HepG2 (cell line): ENCODE measurements around the gene PRDM11.

Experiments
- HDAC6 ChIP-seq: fragments of 200-600 bp; sonication (generic); IDR thresholded peaks from 2 replicates; pipeline ENCODE4 v1.7.0; 2017; ENCODE audit warnings: mild to moderate bottlenecking, antibody characterized with exemption, low read length, low read depth
- HNRNPH1 ChIP-seq: fragments of 200-400 bp; formaldehyde crosslinking; optimal IDR thresholded peaks from 2 replicates; pipeline ENCODE3; 2017; ENCODE audit warnings: mild to moderate bottlenecking, low read depth, low read length
- KLF13 ChIP-seq: sonication (generic); formaldehyde crosslinking; IDR thresholded peaks from 2 replicates; pipeline ENCODE4 v1.4.0; 2020; ENCODE audit warnings: mild to moderate bottlenecking, missing genetic modification reagents
- POLR2A ChIP-seq, 2 experiments: IDR thresholded peaks; 2 replicates each; pipeline ENCODE4 v1.6.1; 2011; ENCODE audit warnings: low read depth in 2 of 2, low read length in 2 of 2, mild to moderate bottlenecking in 1 of 2, moderate library complexity in 1 of 2; ENCODE audit not compliant: insufficient read depth in 1 of 2
- SAFB2 ChIP-seq: sonication (generic); formaldehyde crosslinking; IDR thresholded peaks from 2 replicates; pipeline ENCODE4 v1.5.1; 2020; ENCODE audit warnings: missing genetic modification reagents, low read depth, mild to moderate bottlenecking, borderline replicate concordance
- TF ChIP-seq, protein P1 (sequence below): sonication (generic); formaldehyde crosslinking; IDR thresholded peaks from 2 replicates; pipeline ENCODE4 v1.4.0; 2020; ENCODE audit warnings: missing genetic modification reagents
- TF ChIP-seq, protein P2 (sequence below), 2 experiments: IDR thresholded peaks; 2 replicates each; pipeline ENCODE4 v1.6.1; 2011 to 2012; ENCODE audit warnings: low read length in 2 of 2, borderline replicate concordance in 1 of 2, low read depth in 1 of 2, mild to moderate bottlenecking in 1 of 2, moderate library complexity in 1 of 2
- TF ChIP-seq, protein P3 (sequence below): sonication (generic); formaldehyde crosslinking; IDR thresholded peaks from 2 replicates; pipeline ENCODE4 v1.4.0; 2020; ENCODE audit warnings: mild to moderate bottlenecking, missing genetic modification reagents

DNA sequence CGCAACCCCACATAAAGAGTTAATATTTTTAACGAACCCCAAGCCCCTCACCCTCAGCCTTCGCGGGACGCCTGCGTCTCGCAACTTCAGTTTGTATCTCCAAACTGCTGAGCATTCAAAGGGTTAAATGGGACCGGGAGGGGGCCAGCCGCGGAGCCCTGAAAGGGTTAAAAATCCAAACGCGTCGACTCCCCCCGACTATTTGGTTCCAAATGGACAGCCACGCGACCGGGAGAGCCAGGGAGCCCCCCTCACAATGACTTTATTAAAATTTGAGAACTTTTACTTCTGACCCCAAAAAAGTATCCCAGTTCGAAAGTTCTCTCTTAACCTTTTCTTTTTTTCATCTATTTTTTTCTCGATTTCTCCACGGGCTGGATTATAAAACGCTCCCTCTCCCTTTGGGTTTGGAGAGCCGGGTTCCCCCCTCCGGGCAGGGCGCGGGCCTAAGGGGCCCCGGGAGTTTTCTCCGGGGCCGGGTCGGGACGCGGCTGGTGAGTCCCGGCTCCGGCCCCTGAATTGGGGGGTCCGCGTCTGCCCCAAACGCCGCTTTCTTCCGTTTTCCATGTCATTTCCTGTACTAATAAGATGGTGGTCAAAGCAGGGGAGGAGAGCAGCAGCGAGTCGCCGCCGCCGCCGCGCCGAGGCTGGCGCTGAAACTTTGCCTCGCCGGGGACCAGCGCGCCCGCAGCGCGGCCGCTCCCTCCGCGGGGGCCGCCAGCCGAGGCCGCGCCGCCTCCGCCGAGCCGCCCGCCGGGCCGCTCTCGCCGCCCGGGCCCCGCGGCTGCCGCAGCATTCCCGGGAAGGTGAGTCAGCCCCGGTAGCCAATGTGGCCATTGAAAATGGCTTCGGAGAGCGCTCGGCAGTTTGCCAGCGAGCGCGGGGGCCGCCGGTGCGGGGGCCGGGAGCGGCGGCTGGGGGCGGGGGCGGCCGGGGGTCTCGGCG, at the start of gene PRDM11:
- TF ChIP-seq, protein P1, sequence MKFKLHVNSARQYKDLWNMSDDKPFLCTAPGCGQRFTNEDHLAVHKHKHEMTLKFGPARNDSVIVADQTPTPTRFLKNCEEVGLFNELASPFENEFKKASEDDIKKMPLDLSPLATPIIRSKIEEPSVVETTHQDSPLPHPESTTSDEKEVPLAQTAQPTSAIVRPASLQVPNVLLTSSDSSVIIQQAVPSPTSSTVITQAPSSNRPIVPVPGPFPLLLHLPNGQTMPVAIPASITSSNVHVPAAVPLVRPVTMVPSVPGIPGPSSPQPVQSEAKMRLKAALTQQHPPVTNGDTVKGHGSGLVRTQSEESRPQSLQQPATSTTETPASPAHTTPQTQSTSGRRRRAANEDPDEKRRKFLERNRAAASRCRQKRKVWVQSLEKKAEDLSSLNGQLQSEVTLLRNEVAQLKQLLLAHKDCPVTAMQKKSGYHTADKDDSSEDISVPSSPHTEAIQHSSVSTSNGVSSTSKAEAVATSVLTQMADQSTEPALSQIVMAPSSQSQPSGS (CRISPR knock-in tag), result peak; percentile 10; the same call in 1 of the 2 replicates
- TF ChIP-seq HDAC6 (no peak), POLR2A (IDR thresholded peaks at IDR 0.05; ENCODE audit: insufficient read depth in 1 of 2, low read depth in 2 of 2, low read length in 2 of 2) (no peak; a peak in 1 of 4 replicates), KLF13 (CRISPR knock-in tag) (no peak), SAFB2 (CRISPR knock-in tag) (no peak), HNRNPH1 (no peak)
- TF ChIP-seq, protein P2, sequence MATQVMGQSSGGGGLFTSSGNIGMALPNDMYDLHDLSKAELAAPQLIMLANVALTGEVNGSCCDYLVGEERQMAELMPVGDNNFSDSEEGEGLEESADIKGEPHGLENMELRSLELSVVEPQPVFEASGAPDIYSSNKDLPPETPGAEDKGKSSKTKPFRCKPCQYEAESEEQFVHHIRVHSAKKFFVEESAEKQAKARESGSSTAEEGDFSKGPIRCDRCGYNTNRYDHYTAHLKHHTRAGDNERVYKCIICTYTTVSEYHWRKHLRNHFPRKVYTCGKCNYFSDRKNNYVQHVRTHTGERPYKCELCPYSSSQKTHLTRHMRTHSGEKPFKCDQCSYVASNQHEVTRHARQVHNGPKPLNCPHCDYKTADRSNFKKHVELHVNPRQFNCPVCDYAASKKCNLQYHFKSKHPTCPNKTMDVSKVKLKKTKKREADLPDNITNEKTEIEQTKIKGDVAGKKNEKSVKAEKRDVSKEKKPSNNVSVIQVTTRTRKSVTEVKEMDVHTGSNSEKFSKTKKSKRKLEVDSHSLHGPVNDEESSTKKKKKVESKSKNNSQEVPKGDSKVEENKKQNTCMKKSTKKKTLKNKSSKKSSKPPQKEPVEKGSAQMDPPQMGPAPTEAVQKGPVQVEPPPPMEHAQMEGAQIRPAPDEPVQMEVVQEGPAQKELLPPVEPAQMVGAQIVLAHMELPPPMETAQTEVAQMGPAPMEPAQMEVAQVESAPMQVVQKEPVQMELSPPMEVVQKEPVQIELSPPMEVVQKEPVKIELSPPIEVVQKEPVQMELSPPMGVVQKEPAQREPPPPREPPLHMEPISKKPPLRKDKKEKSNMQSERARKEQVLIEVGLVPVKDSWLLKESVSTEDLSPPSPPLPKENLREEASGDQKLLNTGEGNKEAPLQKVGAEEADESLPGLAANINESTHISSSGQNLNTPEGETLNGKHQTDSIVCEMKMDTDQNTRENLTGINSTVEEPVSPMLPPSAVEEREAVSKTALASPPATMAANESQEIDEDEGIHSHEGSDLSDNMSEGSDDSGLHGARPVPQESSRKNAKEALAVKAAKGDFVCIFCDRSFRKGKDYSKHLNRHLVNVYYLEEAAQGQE (IDR thresholded peaks at IDR 0.05; ENCODE audit: borderline replicate concordance in 1 of 2, low read depth in 1 of 2, low read length in 2 of 2), result no peak
- TF ChIP-seq, protein P3, sequence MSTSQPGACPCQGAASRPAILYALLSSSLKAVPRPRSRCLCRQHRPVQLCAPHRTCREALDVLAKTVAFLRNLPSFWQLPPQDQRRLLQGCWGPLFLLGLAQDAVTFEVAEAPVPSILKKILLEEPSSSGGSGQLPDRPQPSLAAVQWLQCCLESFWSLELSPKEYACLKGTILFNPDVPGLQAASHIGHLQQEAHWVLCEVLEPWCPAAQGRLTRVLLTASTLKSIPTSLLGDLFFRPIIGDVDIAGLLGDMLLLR (CRISPR knock-in tag), result no peak
